Fibroblast of skin of left biceps (primary cell): ENCODE results near the gene ARSB.
"Not testable (repeated sequence)": the region's sequence is repeated elsewhere in the genome, so short reads cannot be mapped to it uniquely, and the experiment has no call there.

Experiments
- DNase-seq, 2 experiments: peaks; one replicate each; pipeline ENCODE4 v3.0.0-alpha.2; 2013; ENCODE audit warnings: low read depth in 2 of 2

ARSB gene

GRCh38 chr5:78903353-78903752 lies 81.8 kb downstream of the ARSB start:
- no peak for DNase-seq

GRCh38 chr5:78899922-78900362 lies 85.2 kb downstream of the ARSB start:
- peak in 1 of 2 experiments; percentile 33 for DNase-seq

GRCh38 chr5:78896132-78896531 lies 89.0 kb downstream of the ARSB start:
- DNase-seq = peak; percentile 55 to 59

- no peak for DNase-seq
Measured at GRCh38 chr5:78895616-78896015, 89.5 kb downstream of the ARSB start.

- no peak for DNase-seq
Measured at GRCh38 chr5:78893940-78894677, 91.0 kb downstream of the ARSB start.

GRCh38 chr5:78890667-78891379 lies 94.3 kb downstream of the ARSB start:
- no peak for DNase-seq

GRCh38 chr5:78889369-78890140 lies 95.6 kb downstream of the ARSB start:
- DNase-seq = no peak

- DNase-seq = no peak
Measured at GRCh38 chr5:78888580-78889368, 96.3 kb downstream of the ARSB start.

- DNase-seq = no peak
Measured at GRCh38 chr5:78887384-78888118, 97.6 kb downstream of the ARSB start.

GRCh38 chr5:78886341-78887230 lies 98.5 kb downstream of the ARSB start:
- DNase-seq = no peak

GRCh38 chr5:78881884-78882283 lies 103.2 kb downstream of the ARSB start:
- no peak for DNase-seq

- DNase-seq = no peak
Measured at GRCh38 chr5:78879516-78879915, 105.6 kb downstream of the ARSB start.

- not testable (repeated sequence) for DNase-seq
Measured at GRCh38 chr5:78866076-78866475, 119.0 kb downstream of the ARSB start.

- no peak for DNase-seq
Measured at GRCh38 chr5:78858364-78858763, 126.7 kb downstream of the ARSB start.

GRCh38 chr5:78855026-78855425 lies 130.1 kb downstream of the ARSB start:
- no peak for DNase-seq

- not testable (repeated sequence) for DNase-seq
Measured at GRCh38 chr5:78851891-78852290, 133.2 kb downstream of the ARSB start.

- no peak for DNase-seq
Measured at GRCh38 chr5:78845470-78845869, 139.6 kb downstream of the ARSB start.

- DNase-seq = no peak
Measured at GRCh38 chr5:78843436-78843835, 141.7 kb downstream of the ARSB start.

GRCh38 chr5:78841767-78842166 lies 143.3 kb downstream of the ARSB start:
- DNase-seq = no peak

GRCh38 chr5:78838753-78839152 lies 146.4 kb downstream of the ARSB start:
- no peak for DNase-seq
